CD4-positive, alpha-beta T cell treated with Interferon alpha-2 for 1 hour (primary cell): ENCODE measurements around the gene TTC22.

Experiments
- DNase-seq, 2 donors: peaks; one replicate each; pipeline ENCODE4 v3.0.0-alpha.2; 2020 to 2022

Gene TTC22

DNA sequence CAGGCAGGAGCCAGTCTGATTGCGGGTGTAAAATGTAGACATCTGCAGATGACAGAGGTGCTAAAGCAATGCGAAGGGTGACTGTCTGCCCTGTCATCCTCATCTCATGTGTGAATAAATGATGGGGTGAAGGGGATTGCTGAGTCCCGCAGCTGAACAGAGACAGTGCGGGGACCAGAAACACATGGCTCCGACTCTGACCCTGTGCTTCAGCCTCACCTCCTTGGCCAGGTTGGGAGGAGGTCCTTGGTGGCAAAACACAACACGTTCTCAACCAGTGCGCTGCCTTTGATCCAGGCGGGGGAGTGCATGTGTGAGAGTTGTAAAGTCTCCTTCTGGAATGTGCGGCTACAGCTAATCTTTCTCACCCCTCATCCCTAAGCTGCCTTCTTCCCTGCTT is 32.0 kb upstream of the TTC22 start:
- no peak for DNase-seq

DNA sequence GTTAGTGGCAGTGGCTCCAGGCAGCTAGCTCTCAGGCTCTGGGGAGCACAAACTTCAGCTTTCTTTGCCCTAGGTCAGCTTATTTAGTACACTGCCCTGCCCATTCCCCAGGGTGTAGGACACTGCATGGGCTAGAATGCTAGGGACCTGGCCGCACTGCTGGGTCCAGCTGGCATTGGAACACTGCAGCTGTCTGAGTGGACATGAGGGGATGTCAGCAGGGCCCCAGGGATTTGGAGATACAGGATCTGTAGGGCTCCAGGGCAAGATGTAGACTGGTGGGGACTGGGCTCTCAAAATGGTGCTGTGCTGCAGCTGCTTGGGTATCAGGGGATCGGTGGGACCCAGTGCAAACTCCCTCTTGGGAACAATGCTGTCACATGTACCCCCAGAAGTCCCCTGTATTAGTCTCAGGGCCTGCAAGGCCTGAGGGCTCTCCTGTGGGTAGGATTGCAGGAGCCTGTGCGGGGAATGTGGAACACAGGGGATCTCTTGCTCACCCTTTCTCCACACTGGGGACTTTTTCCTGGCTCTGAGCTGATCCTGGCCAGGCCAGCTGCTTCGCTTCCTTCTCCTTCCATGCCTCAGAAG is 25.2 kb upstream of the TTC22 start:
- no peak for DNase-seq

GRCh38 chr1:54825696-54826095 is 24.6 kb upstream of the TTC22 start:
- no peak for DNase-seq

DNA sequence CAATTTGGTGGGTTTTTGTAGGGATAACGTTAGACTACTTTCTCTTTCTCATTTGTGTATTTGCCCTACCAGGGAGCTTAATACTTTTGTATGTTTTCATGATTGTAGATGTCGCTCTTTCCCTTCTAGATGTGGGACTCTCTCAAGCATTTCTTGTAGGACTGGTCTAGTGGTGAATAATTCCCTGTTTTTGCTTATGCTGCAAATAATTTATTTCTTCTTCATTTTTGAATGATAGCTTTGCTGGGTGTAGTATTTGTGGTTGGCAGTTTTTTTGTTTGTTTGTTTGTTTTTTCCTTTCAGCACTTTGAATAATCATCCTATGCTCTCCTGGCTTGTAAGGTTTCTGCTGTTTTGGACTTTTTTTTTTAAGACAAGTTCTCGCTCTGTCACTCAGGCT is 22.5 kb upstream of the TTC22 start:
- no peak for DNase-seq

DNA sequence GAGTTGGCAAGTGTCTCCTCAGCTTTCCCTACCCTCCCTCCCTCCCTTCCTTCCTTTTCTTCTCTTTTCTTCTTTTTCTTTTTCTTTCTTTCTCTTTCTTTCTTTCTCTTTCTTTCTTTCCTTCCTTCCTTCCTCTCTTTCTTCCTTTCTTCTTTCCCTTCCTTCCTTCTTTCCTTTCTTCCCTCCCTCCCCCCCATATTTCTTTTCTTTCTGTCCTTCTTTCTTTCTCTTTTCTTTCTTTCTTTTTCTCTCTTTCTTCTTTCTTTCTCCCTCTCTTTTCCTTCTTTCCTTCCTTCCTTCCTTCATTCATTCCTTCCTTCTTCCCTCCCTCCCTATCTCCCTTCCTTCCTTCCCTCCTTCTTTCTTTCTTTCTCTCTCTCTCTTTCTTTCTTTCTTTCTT is 18.6 kb upstream of the TTC22 start:
- no peak for DNase-seq

DNA sequence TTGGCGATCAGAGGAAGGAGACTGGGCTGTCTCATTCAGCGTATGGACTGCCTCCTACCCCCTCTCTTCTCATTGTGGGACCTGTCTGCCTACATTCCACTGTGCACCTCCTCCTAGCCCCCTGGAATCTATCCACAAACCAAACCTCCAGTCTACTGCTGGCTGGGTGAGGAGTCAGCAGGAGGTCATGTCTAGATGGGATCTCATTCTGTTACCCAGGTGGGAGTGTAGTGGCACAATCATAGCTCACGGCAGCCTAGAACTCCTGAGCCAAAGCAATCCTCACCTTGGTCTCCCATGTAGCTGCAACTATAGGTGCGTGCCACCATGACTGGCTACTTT is 18.0 kb upstream of the TTC22 start:
- no peak for DNase-seq

GRCh38 chr1:54818461-54819194 is 17.5 kb upstream of the TTC22 start:
- DNase-seq: no peak

- DNase-seq: no peak
These were observed 15.8 kb upstream of the TTC22 start for GRCh38 chr1:54816951-54817350.

GRCh38 chr1:54816130-54816529 is 15.0 kb upstream of the TTC22 start:
- no peak for DNase-seq

- DNase-seq: no peak
These were observed 14.2 kb upstream of the TTC22 start for GRCh38 chr1:54815086-54815876.

- no peak for DNase-seq
These were observed 13.4 kb upstream of the TTC22 start for GRCh38 chr1:54814571-54814970.

DNA sequence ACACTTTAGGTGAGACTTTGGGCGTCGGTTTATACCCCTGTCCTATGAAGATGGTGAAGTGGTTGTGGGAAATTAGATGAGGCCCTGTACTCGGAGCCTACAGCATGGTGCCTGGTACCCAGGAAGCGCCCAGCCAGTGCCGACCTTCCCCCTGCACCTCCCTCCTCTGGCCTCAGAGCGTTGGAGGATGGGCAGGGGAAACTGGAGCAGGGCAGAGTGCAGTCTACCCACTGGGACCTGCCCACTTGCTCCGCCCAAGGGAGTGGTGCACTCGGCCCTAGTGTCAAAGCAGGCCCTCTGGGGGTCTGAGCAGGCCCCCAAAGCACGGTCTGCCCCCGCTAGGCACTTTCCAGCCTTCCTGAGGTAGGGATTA is 13.0 kb upstream of the TTC22 start:
- DNase-seq: no peak

DNA sequence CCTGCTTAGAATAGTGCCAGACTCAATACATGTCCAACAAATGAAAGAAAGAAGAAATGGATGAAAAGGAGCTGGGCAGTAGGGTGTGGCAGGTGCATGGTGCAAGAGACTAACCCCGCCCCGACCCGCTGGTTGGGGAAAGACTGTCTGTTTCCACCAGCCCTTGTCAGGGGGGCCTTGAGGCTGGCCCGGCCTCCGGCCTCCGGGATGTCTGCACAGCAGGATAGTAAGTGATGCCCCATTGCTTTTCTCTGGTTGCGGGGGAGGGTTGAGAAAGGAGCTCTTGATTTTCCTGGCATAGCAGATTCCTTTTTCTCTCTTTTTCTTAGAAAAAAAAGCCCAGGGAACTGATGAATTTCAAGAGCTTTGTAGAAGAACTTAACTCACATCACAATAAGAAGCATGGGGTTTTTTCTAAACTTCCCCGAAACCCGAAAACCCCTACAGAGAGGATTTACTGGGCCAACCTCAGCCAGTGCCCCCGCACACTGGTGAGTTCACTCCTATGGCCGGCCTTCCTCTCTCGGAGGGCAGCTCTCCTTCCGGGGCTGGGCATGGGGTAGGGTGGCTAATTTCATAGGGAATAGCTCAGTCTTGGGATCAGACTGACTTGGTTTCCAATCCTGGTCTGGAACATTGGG is 12.5 kb upstream of the TTC22 start:
- no peak for DNase-seq

GRCh38 chr1:54812801-54813484 is 11.8 kb upstream of the TTC22 start:
- DNase-seq: no peak

- no peak for DNase-seq
These were observed 10.9 kb upstream of the TTC22 start for GRCh38 chr1:54811739-54812655.

DNA sequence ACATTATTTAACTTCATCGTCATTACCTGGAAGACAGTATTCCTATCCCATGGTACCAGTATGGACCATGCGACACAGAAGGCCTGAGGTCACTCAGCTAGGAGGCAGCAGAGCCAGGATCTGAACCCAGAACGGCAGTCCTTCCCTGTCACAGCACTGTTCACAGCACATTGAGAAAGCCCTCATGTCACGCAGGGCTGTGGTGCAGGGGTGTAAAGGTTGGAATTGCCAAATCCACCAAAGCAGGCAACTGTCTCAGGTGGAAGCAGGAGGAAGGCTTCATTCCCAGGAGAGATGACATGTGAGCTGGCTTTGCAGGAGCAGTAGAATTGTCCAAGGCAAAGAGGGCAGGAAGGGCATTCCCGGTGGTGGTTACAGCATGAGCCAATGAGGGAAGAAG is 9.9 kb upstream of the TTC22 start:
- DNase-seq: no peak

GRCh38 chr1:54810153-54810942 is 9.2 kb upstream of the TTC22 start:
- DNase-seq: peak; percentile 52 to 72

DNA sequence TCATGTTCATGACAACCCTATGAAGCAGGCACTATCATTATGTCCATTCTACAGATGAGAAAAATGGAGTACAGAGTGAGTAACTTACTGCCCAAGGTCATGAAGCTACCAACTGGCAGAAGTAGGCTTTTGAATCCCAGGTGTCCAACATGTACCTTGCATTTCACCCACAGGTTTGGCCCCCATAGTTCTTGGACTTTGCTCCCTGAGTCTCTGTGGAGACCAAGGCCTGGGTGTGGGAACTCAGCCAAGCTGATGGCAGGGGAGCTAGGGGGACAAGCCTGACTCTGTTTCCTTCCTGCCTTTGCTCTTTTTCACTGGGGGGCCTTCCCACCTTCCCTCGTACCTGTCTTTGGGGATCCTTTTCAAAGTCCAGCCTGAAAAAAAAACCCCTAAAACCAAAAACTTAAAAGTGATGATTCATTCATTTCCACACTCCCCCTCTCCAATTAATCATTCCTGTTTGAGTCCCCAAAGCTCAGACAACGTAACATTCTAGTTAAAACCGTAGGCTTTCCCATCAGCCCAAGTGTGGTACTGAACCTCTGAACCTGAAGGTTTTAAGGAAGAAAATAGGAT is 8.5 kb upstream of the TTC22 start:
- no peak for DNase-seq

DNA sequence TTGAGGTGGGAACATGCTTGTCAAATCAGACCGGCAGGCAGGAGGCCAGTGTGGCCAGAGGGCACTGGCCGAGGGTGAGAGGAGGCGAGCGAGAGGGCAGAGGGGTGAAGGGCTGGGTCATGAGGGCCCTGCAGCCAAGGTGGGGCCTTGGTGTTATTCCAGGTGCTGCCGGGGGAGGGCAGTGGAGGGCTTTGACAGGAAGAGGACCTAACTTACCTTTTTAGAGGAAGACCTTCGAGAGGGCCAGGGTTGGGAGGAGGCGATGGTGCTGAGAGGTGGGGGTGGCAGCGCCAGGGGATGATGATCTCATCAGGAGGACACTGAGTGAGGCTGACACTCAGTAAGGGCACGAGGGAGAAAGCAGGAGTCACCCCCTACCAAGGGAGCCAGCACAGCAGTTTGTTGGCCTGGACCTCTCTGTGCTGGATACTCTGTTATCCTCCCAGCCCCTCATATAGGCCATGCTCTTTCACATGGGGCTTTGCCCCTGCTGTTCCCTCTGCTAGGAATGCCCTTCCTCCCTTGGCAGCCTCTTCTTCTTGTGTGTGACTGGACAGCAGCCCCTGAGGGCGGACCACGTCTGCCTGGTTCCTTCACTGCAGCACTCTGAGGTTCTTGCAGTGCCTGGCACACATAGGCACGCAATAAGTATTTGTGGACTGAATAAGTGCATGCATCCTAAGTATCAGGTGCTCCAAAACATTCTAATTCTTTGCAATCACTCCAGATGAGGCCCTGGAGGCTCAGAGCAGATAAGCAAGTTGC is 7.5 kb upstream of the TTC22 start:
- no peak for DNase-seq

DNA sequence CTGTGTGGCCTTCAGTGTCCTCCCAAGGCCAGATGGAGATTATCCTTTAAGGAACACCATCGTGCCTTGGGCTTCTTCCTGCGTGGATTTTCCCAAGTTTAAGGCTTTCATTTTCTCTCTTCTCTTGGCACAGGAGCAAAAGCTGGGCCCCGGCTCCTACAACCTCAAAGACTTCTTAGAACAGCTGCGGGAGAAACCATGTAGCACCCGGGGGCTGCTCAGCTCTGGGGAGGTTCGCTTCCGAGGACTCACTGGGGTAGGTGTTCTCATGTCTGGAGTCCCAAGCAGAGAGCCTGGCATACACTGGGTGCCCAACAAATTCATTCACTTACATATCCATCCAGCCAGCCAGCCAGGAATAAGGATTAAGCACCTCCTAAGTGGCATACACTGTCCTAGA is 6.6 kb upstream of the TTC22 start:
- DNase-seq: no peak
